Ishikawa (cell line): ENCODE measurements around the gene DOCK8.

Source experiments
- EP300 ChIP-seq: IDR thresholded peaks from 2 replicates; pipeline ENCODE4 v1.6.1; 2012; ENCODE audit warnings: borderline replicate concordance
- FOXM1 ChIP-seq: IDR thresholded peaks from 2 replicates; pipeline ENCODE4 v1.6.1; 2012; ENCODE audit warnings: low read depth, borderline replicate concordance
- TCF12 ChIP-seq: IDR thresholded peaks from 2 replicates; pipeline ENCODE4 v1.6.1; 2012; ENCODE audit warnings: low read depth
- ZBTB7A ChIP-seq: IDR thresholded peaks from 2 replicates; pipeline ENCODE4 v1.6.1; 2012; ENCODE audit warnings: low read depth
- TF ChIP-seq, protein P1 (sequence below): IDR thresholded peaks from 2 replicates; pipeline ENCODE4 v1.6.1; 2012
- TF ChIP-seq, protein P2 (sequence below): IDR thresholded peaks from 2 replicates; pipeline ENCODE4 v1.6.1; 2012; ENCODE audit warnings: low read depth, mild to moderate bottlenecking

DNA sequence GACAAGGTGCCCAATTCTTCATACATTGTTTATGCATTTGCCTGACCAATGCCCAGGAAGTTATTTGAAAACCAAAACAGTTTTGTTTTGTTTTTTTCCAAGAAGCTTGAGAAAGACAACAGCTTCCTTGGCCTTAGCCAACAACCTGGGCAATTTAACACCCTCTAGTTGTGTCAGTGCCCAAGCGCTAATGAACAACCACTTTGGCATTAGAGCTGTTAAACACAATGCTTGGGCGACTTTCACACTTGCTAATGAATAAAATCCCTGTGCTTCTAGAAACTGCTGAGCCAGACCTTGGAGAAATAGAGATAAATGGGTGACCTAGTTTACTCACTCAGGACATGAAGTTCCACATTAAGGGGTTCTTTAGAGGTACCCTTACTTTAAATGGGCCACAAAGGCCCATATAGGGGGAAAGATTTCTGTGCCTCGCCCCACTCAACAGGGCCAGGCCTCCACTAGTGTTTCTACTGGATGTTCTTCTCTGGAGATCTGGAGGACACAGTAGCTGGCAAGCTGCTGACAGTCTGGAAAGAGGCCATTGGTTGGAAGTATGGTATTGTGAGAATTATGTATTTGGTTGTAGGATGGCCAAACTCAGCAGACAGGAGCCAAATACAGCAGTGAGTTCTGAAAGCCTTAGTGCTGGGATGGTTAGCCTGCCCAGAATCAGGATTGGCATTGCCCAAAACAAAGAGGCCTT, 179.8 kb downstream of the DOCK8 start:
- TF ChIP-seq, protein P1, sequence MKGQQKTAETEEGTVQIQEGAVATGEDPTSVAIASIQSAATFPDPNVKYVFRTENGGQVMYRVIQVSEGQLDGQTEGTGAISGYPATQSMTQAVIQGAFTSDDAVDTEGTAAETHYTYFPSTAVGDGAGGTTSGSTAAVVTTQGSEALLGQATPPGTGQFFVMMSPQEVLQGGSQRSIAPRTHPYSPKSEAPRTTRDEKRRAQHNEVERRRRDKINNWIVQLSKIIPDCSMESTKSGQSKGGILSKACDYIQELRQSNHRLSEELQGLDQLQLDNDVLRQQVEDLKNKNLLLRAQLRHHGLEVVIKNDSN: no peak
- TF ChIP-seq ZBTB7A (no peak), FOXM1 (no peak), TCF12 (no peak), EP300 (no peak)
- TF ChIP-seq, protein P2, sequence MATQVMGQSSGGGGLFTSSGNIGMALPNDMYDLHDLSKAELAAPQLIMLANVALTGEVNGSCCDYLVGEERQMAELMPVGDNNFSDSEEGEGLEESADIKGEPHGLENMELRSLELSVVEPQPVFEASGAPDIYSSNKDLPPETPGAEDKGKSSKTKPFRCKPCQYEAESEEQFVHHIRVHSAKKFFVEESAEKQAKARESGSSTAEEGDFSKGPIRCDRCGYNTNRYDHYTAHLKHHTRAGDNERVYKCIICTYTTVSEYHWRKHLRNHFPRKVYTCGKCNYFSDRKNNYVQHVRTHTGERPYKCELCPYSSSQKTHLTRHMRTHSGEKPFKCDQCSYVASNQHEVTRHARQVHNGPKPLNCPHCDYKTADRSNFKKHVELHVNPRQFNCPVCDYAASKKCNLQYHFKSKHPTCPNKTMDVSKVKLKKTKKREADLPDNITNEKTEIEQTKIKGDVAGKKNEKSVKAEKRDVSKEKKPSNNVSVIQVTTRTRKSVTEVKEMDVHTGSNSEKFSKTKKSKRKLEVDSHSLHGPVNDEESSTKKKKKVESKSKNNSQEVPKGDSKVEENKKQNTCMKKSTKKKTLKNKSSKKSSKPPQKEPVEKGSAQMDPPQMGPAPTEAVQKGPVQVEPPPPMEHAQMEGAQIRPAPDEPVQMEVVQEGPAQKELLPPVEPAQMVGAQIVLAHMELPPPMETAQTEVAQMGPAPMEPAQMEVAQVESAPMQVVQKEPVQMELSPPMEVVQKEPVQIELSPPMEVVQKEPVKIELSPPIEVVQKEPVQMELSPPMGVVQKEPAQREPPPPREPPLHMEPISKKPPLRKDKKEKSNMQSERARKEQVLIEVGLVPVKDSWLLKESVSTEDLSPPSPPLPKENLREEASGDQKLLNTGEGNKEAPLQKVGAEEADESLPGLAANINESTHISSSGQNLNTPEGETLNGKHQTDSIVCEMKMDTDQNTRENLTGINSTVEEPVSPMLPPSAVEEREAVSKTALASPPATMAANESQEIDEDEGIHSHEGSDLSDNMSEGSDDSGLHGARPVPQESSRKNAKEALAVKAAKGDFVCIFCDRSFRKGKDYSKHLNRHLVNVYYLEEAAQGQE: no peak
